GM12892 (cell line): Measurements from ENCODE around the gene FAM240A.

Experiments
- POLR2AphosphoS5 ChIP-seq: IDR thresholded peaks from 2 replicates; pipeline ENCODE4 v1.6.1; 2011; ENCODE audit warnings: low read depth, low read length, control low read depth
- TAF1 ChIP-seq: IDR thresholded peaks from 2 replicates; pipeline ENCODE4 v1.6.1; 2011; ENCODE audit warnings: low read depth, mild to moderate bottlenecking, control low read depth, low read length, borderline replicate concordance

- TF ChIP-seq POLR2AphosphoS5 (no peak), TAF1 (no peak)
Observed at GRCh38 chr3:46655271-46655670, 42.9 kb downstream of the FAM240A start.
